ENCODE measurements around the gene EZR. TPM values are rescaled to one million over a fixed set of nuclear protein-coding genes. Genes with fewer than 3 reads are reported as not detected.

EZR gene
- total RNA-seq, 1 experiment from 2014 or later: 1,402 TPM

- peaks cover 9% of the 10 kb centered on the region; the same call in 1 of the 2 replicates for H3K79me2 ChIP-seq (ENCODE audit: insufficient read depth, low read length)
- H3K36me3 ChIP-seq (ENCODE audit: control insufficient read depth in 1 of 2, insufficient read depth in 2 of 2, low read length in 2 of 2): peaks cover 3 to 51% of the 10 kb centered on the region in 2 experiments; a peak in 3 of 4 replicates
- H3K4me1 ChIP-seq (ENCODE audit: control insufficient read depth in 1 of 2, insufficient read depth in 2 of 2, low read length in 2 of 2): peaks cover 44 to 62% of the 10 kb centered on the region in 2 experiments
- ATAC-seq (no peak), DNase-seq (ENCODE audit: low read depth, low spot score) (no peak)
- RAD21 ChIA-PET (ENCODE audit: low non-redundant PET in 1 of 2, low total read pairs in 2 of 2, uncharacterized antibody in 2 of 2, unreplicated experiment in 2 of 2): no interaction called here
- no peak overlapping the region for H3K4me3 ChIP-seq (replicated peaks in 1 of 2; ENCODE audit: low read depth in 1 of 2, low read length in 2 of 2)
- no peaks in the 10 kb centered on the region for H3K9me3 ChIP-seq (ENCODE audit: control insufficient read depth in 1 of 2, insufficient read depth in 1 of 2, low read depth in 1 of 2, low read length in 2 of 2)
- no peak for TF ChIP-seq SP1 (IDR thresholded peaks at IDR 0.05; ENCODE audit: low read depth)
- TF ChIP-seq SIN3A (IDR thresholded peaks at IDR 0.05; ENCODE audit: low read depth): no peak
- no peak for TF ChIP-seq RAD21 (IDR thresholded peaks at IDR 0.05; ENCODE audit: low read depth)
- no peak for TF ChIP-seq ZNF274 (IDR thresholded peaks at IDR 0.05; ENCODE audit: low read depth, low read length)
- no peak for TF ChIP-seq SRF (IDR thresholded peaks at IDR 0.05; ENCODE audit: low read depth)
- TF ChIP-seq EGR1 (IDR thresholded peaks at IDR 0.05; ENCODE audit: low read depth): no peak
- no peak for TF ChIP-seq CEBPB (IDR thresholded peaks at IDR 0.05; ENCODE audit: low read depth)
- TF ChIP-seq ELF1 (IDR thresholded peaks at IDR 0.05; ENCODE audit: borderline replicate concordance, low read depth): no peak
- TF ChIP-seq POLR2AphosphoS5 (IDR thresholded peaks at IDR 0.05; ENCODE audit: low read depth, low read length): no peak
- TF ChIP-seq ATF3 (IDR thresholded peaks at IDR 0.05): no peak
- no peak for TF ChIP-seq CTCF (IDR thresholded peaks at IDR 0.05 in 2 of 3, conservative IDR thresholded peaks at IDR 0.05 in 1 of 3; ENCODE audit: borderline replicate concordance in 1 of 3, insufficient read depth in 1 of 3, low read depth in 2 of 3, low read length in 2 of 3)
- no peak for TF ChIP-seq MAX (IDR thresholded peaks at IDR 0.05)
- TF ChIP-seq YY1 (IDR thresholded peaks at IDR 0.05; ENCODE audit: extremely low read depth, insufficient replicate concordance, low read depth, low read length): no peak
- TF ChIP-seq JUND (IDR thresholded peaks at IDR 0.05): no peak
- no peak for TF ChIP-seq CBX3 (IDR thresholded peaks at IDR 0.05; ENCODE audit: low read depth)
- TF ChIP-seq TCF7L2 (IDR thresholded peaks at IDR 0.05; ENCODE audit: borderline replicate concordance, extremely low read depth, insufficient read depth, insufficient read length): no peak
- no peak for TF ChIP-seq EZH2phosphoT487 (IDR thresholded peaks at IDR 0.05; ENCODE audit: borderline replicate concordance)
- no peaks in the 10 kb centered on the region for H4K20me1 ChIP-seq (ENCODE audit: insufficient read depth)
- H3K9ac ChIP-seq (ENCODE audit: low read length): no peak overlapping the region
- intact Hi-C loops (cut with micrococcal nuclease): no loop called here
- CTCF ChIA-PET: no interaction called here
- no TSS peak for BruUV-seq (replicated peaks)
- H3K27me3 ChIP-seq (ENCODE audit: insufficient read depth, low read length): no peaks in the 10 kb centered on the region
- no peaks in the 10 kb centered on the region for H3K9me2 ChIP-seq (ENCODE audit: insufficient read depth)
- H3K4me2 ChIP-seq (ENCODE audit: low read length): no peak overlapping the region
- no peak overlapping the region for H2AFZ ChIP-seq (ENCODE audit: low read depth, low read length, poor library complexity, severe bottlenecking)
- POLR2A ChIA-PET: no interaction called here
- no peak overlapping the region for H3K27ac ChIP-seq (ENCODE audit: low read depth, low read length)
These were observed 65.4 kb downstream of the EZR start for GRCh38 chr6:158753811-158754210.

All from HCT116 (cell line).